Esophagus (tissue), 2 donors: ENCODE measurements around the gene AAGAB. TPM values are rescaled to one million over a fixed set of nuclear protein-coding genes. Genes with fewer than 3 reads are reported as not detected.

Experiments used
- H3K27ac ChIP-seq, 2 donors: one replicate each; pipeline ENCODE4 v1.5.1; 2013; ENCODE audit warnings: low read depth in 2 of 2, mild to moderate bottlenecking in 2 of 2, inconsistent platforms in 1 of 2, low read length in 1 of 2, moderate library complexity in 1 of 2
- H3K27me3 ChIP-seq, 2 donors: one replicate each; pipeline ENCODE4 v1.6.1; 2013; ENCODE audit warnings: low read length in 2 of 2, control low read depth in 1 of 2, mild to moderate bottlenecking in 1 of 2; ENCODE audit not compliant: insufficient read depth in 2 of 2, control insufficient read depth in 1 of 2
- H3K36me3 ChIP-seq, 2 donors: one replicate each; pipeline ENCODE4 v1.6.1; 2013; ENCODE audit warnings: low read length in 1 of 2; ENCODE audit not compliant: control insufficient read depth in 2 of 2, insufficient read depth in 2 of 2
- H3K4me1 ChIP-seq, 2 donors: one replicate each; pipeline ENCODE4 v1.6.1; 2013; ENCODE audit warnings: low read length in 1 of 2; ENCODE audit not compliant: control insufficient read depth in 2 of 2, insufficient read depth in 2 of 2
- H3K4me3 ChIP-seq, 2 donors: one replicate each; pipeline ENCODE4 v1.5.1; 2013; ENCODE audit warnings: low read length in 2 of 2, mild to moderate bottlenecking in 2 of 2, low read depth in 1 of 2, moderate library complexity in 1 of 2
- H3K9me3 ChIP-seq, 2 donors: one replicate each; pipeline ENCODE4 v1.6.1; 2013; ENCODE audit warnings: mild to moderate bottlenecking in 2 of 2, low read depth in 1 of 2, low read length in 1 of 2, moderate library complexity in 1 of 2; ENCODE audit not compliant: control insufficient read depth in 2 of 2, insufficient read depth in 1 of 2
- WGBS, 2 donors: extraction: QIAGEN DNeasy Blood & Tissue Kit; methylation state at CpG; one replicate each; pipeline ENCODE4 v1.1.7; 2013; 5-methylcytosine and 5-hydroxymethylcytosine counted together
- polyA plus RNA-seq, 2 donors: library from polyadenylated mRNA; stranded (reverse); fragments of 200-250 nt; gene quantifications; one replicate each; pipeline ENCODE4 v1.2.3, GENCODE V29; 2013
- donor health status: healthy with polysubstance abuse.
- donor health status: Bipolar disorder and iron deficiency.

AAGAB gene
- polyA plus RNA-seq, 2 donors: 7.0 to 17.4 TPM

DNA sequence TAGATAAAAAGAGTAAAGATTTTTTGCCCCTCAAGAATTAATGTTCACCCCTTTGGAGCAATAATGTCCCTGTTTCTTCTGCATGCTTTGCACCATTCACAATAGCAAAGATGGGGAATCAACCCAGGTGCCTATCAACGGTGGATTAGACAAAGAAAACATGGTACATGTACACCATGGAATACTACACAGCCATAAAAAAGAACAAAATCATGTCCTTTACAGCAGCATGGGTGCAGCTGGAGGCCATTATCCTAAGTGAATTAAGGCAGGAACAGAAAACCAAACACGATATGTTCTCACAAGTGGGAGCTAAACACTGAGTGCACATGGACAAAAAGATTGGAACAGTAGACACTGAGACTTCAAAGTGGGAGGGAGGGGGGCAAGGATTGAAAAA is 35.2 kb downstream of the AAGAB start:
- 97 to 98% methylated on average over 2 of the region's 2 CpGs for WGBS, 2 donors
- Histone ChIP-seq H3K36me3 (no peaks in the 10 kb centered on the region), H3K9me3 (no peaks in the 10 kb centered on the region), H3K4me1 (no peaks in the 10 kb centered on the region), H3K27me3 (no peaks in the 10 kb centered on the region), H3K27ac (no peak overlapping the region), H3K4me3 (no peak overlapping the region)

DNA sequence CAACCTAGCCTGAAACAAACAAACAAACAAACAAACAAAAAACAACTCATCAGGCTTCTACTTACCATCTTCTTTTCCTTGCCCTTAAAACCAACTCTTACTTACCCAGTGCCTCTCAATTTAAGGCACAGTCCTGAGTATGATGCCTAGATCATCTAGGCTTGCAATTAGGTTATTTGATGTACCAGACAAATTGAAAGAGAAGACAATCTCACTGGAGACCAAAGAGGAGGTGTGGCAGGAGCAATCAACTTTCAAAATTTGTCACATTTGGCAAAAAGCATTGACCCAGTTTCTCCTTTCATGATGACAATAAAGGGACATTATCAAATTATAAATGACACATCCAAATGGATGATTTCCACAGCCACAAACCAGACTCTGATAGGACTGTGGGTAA is 36.0 kb downstream of the AAGAB start:
- Histone ChIP-seq H3K9me3 (no peaks in the 10 kb centered on the region), H3K4me1 (no peaks in the 10 kb centered on the region), H3K36me3 (no peaks in the 10 kb centered on the region), H3K4me3 (no peak overlapping the region), H3K27ac (no peak overlapping the region), H3K27me3 (no peaks in the 10 kb centered on the region)

DNA sequence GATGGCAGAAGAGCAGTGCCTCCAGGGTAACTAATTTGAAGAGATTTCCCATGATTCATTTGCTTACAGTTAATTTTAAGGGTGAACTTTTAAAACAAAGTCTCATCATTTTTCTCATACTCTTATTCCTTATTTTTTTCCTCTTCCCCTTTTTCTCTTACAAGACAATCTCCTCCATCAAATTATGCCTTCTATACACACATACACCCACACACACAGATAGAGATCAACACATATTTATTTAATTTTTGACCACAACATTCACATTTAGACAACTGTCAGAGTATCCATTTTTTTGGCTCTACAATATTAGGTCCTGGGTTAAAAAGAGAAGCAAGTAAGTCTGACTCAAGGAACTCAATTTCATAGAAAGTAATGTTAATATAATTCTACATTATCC is 37.6 kb downstream of the AAGAB start:
- H3K4me3 ChIP-seq: no peak overlapping the region
- H3K9me3 ChIP-seq: no peaks in the 10 kb centered on the region
- no peaks in the 10 kb centered on the region for H3K4me1 ChIP-seq
- no peaks in the 10 kb centered on the region for H3K27me3 ChIP-seq
- no peak overlapping the region for H3K27ac ChIP-seq
- no peaks in the 10 kb centered on the region for H3K36me3 ChIP-seq

DNA sequence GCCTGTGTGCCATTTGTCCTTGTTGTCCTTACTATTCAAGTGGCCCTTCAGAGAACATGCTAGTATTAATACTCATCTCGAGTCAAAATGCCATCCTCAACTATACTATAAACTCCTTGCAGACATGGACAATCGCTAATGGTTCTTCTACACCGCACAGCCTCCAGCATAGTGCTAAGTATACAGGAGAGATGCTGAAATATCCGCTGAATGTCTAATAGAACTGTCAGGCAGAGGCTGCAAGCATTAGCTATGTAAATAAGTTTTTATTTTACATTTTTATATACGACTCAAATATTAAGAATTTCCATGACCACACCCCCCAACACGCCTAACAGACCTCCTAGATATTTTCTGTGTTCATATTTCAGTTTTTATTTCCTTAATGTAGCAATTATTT is 39.4 kb downstream of the AAGAB start:
- WGBS, 2 donors: 86 to 92% methylated on average over 6 of the region's 6 CpGs
- Histone ChIP-seq H3K27me3 (no peaks in the 10 kb centered on the region), H3K36me3 (no peaks in the 10 kb centered on the region), H3K27ac (no peak overlapping the region), H3K9me3 (no peaks in the 10 kb centered on the region), H3K4me1 (no peaks in the 10 kb centered on the region), H3K4me3 (no peak overlapping the region)

DNA sequence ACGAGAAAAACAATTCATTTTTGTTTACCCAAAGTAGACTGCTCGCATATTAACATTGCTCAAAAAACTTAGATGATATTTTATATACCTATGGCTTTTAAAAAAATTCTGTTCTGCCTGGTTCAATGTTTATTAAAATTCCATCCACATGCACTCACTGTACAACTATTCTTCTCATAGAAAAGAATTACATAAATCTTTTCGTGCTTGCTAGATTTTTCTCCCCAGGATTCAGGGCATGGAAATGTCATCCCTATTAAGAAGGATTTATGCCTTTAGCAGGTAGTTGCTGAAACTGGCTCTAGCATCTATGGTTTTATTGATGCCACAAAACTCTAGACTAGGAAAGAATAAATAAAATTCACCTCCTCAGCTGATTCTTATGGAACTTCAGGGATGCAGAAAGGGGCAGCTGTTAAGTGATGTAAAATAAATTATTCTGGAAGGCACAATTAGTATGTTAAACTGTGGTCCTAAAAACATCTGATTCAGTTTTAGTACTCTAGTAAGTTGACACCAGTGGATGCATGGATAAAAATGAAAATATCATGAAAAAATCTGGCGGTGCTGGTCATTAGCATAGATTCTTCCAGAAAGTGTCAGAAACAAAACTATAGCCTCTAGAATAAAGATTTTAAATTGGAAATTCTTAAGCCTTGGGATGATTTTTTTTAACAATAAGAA is 41.6 kb downstream of the AAGAB start:
- Histone ChIP-seq H3K27me3 (no peaks in the 10 kb centered on the region), H3K9me3 (no peaks in the 10 kb centered on the region), H3K27ac (no peak overlapping the region), H3K36me3 (no peaks in the 10 kb centered on the region), H3K4me1 (no peaks in the 10 kb centered on the region), H3K4me3 (no peak overlapping the region)
- 89 to 92% methylated on average over 4 of the region's 4 CpGs for WGBS, 2 donors

DNA sequence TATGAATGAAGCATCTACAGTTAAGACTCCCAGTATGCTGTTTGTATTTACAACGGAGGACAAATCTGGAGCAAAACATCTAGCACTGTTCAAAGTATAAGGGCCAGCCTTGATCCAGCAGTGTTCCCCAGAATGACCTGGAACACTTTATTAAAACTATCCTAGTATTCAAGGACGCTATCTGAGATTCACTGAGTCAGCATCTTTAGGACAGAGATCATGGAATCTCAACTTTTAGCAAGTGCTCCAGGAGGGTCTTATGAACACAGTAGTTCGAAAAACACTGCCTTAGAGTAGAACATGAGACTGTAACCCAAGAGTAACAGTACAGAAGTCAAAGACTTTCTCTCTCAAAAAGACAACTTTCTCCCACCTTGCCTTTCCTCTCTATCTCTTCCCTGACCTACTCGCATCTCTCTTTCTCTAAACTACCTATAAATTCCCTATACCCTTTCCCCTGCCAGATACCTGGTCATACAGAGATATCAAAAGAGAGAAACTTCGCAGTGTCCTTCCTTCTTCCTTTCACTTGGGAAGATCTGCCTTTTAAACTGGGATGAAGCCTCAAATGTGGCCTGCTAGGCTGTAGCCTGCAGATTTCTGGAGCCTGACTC is 43.8 kb downstream of the AAGAB start:
- Histone ChIP-seq H3K4me1 (no peaks in the 10 kb centered on the region), H3K36me3 (no peaks in the 10 kb centered on the region), H3K4me3 (no peak overlapping the region), H3K9me3 (no peaks in the 10 kb centered on the region), H3K27ac (no peak overlapping the region), H3K27me3 (no peaks in the 10 kb centered on the region)
- WGBS, 2 donors: 95 to 96% methylated on average over 5 of the region's 5 CpGs

DNA sequence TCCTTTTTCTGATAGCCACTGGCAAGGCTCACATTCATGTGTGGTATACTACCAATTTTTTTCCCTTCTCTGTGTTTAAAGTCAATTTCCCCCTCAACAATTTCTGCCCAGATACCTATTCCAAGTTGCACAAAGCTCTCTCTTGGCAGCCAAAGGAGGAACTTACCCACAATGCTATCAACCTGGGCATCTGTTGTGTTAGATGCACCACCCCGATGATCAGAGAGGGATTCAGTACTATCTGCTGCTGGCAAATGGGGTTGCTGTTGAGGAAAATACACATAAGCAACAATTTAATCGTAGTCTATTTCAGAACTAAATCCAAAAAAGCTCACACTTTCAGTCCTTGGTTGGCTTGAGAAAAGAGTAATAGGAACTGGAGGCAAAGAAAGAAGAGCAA is 46.1 kb downstream of the AAGAB start:
- 68 to 81% methylated on average over 2 of the region's 2 CpGs for WGBS, 2 donors
- H3K9me3 ChIP-seq: no peaks in the 10 kb centered on the region
- H3K36me3 ChIP-seq: peaks cover 2% of the 10 kb centered on the region in 2 donors
- no peak overlapping the region for H3K27ac ChIP-seq
- no peaks in the 10 kb centered on the region for H3K4me1 ChIP-seq
- no peak overlapping the region for H3K4me3 ChIP-seq
- H3K27me3 ChIP-seq: no peaks in the 10 kb centered on the region

DNA sequence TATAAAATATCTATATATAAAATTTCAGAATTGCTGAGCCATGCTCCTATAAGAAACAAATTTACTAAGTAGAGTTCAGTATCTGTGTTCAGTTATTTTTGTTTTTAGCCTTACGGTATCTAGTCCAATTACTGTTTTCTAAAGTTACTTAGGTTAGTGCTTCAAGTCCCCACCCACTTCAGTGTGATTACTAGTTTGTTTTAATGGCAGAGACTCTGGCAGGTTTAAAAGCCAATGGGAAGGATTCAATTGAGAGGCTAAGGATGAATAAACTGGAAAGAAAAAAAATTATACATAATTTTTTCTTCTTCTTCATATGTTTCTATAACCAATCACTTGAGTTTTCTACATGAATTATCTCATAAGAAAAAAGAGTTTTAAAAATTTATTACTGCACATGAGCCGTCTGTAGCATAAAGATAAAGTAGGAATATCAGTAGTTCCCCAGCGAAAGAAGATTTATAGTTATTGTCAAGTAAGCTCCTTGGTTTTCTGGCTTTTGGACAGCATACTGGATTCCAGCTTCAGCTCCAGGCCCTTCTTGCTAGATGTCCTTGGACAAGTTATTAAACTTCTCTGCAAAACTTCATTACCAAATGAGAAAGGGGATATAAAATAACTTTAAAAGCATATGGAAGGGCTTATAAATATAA is 46.8 kb downstream of the AAGAB start:
- Histone ChIP-seq H3K27ac (no peak overlapping the region), H3K4me1 (no peaks in the 10 kb centered on the region), H3K36me3 (peaks cover 2% of the 10 kb centered on the region in 2 donors), H3K4me3 (no peak overlapping the region), H3K9me3 (no peaks in the 10 kb centered on the region), H3K27me3 (no peaks in the 10 kb centered on the region)
- 94 to 97% methylated on average over 3 of the region's 3 CpGs for WGBS, 2 donors

DNA sequence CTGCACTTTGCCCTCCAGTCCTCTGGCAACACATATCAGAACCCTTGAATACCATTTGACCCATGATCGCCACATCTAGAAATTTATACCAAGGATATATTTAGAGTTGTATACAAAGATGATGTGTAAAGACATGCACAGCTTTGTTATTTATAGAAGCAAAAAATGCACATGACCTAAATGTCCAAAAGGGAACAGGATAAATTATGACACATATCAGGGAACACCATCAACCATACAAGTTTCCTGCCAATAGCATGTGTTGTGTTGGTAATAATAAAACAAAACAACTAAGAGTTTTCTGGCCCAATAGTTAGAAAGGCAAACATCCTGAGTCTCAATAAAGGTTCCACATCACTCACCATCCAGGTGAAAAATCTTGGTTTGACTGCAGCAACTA is 51.5 kb downstream of the AAGAB start:
- Histone ChIP-seq H3K27me3 (no peaks in the 10 kb centered on the region), H3K4me3 (no peak overlapping the region), H3K9me3 (no peaks in the 10 kb centered on the region), H3K36me3 (peaks cover 2% of the 10 kb centered on the region in 2 donors), H3K27ac (no peak overlapping the region), H3K4me1 (no peaks in the 10 kb centered on the region)
- WGBS, 2 donors: 84 to 97% methylated on average over 1 of the region's 1 CpG

DNA sequence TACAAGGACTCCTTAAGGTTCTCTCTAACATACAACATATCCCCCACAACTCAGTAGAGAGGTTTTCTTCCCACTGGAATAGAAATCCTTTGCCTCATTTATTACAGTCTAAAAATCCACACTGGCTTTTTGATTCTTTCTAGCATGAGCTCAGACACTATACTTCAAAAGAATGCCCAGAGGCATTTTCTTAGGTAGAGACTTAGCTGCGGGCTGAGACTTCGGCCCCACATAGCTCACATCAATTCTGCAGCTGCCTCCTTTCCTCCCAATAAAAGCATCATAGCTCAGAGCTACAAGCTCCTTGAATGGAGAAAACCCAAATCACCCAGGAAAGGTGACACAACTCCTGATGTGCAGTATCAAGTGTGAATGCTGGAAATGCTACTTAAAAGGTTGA is 52.4 kb downstream of the AAGAB start:
- no peaks in the 10 kb centered on the region for H3K27me3 ChIP-seq
- H3K9me3 ChIP-seq: no peaks in the 10 kb centered on the region
- H3K36me3 ChIP-seq: peaks cover 2% of the 10 kb centered on the region in 2 donors
- no peak overlapping the region for H3K4me3 ChIP-seq
- no peak overlapping the region for H3K27ac ChIP-seq
- H3K4me1 ChIP-seq: peaks cover 0 to 2% of the 10 kb centered on the region in 2 donors
- WGBS, 2 donors: 81 to 89% methylated on average over 2 of the region's 2 CpGs
